H9 (cell line): ENCODE results near the gene POLR2A. TPM values are rescaled to one million over a fixed set of nuclear protein-coding genes. Genes with fewer than 3 reads are reported as not detected.

Experiments used
- DNase-seq: peaks from one replicate; pipeline ENCODE4 v3.0.0-alpha.2; 2017
- H2AFZ ChIP-seq: one replicate; pipeline ENCODE4 v1.6.1; 2013; ENCODE audit warnings: mild to moderate bottlenecking, low read length, control low read depth, moderate library complexity
- H2AK5ac ChIP-seq: 2 replicates; pipeline ENCODE4 v1.6.1; 2013; ENCODE audit warnings: low read length, control low read depth, mixed read lengths; ENCODE audit not compliant: insufficient read length
- H2BK120ac ChIP-seq: one replicate; pipeline ENCODE4 v1.6.1; 2013; ENCODE audit warnings: low read depth, mild to moderate bottlenecking, low read length, control low read depth, inconsistent platforms; ENCODE audit not compliant: poor library complexity, severe bottlenecking
- H2BK12ac ChIP-seq: 2 replicates; pipeline ENCODE4 v1.6.1; 2013; ENCODE audit warnings: low read length, control low read depth, mixed read lengths, low read depth; ENCODE audit not compliant: insufficient read length
- H2BK15ac ChIP-seq: 2 replicates; pipeline ENCODE4 v1.6.1; 2013; ENCODE audit warnings: low read depth, low read length, control low read depth
- H2BK20ac ChIP-seq: one replicate; pipeline ENCODE4 v1.6.1; 2013; ENCODE audit warnings: low read depth, mild to moderate bottlenecking, low read length, control low read depth, inconsistent platforms; ENCODE audit not compliant: poor library complexity, severe bottlenecking
- H2BK5ac ChIP-seq: 2 replicates; pipeline ENCODE4 v1.6.1; 2013; ENCODE audit warnings: low read length, control low read depth, mixed read lengths; ENCODE audit not compliant: insufficient read length
- H3K14ac ChIP-seq: 2 replicates; pipeline ENCODE4 v1.6.1; 2013; ENCODE audit warnings: low read length, control low read depth; ENCODE audit not compliant: insufficient read depth
- H3K18ac ChIP-seq: 2 replicates; pipeline ENCODE4 v1.6.1; 2013; ENCODE audit warnings: low read depth, mild to moderate bottlenecking, mixed read lengths, low read length, control low read depth; ENCODE audit not compliant: insufficient read length
- H3K23ac ChIP-seq: 2 replicates; pipeline ENCODE4 v1.6.1; 2013; ENCODE audit warnings: low read length, control low read depth, mixed read lengths, low read depth; ENCODE audit not compliant: insufficient read length
- H3K23me2 ChIP-seq: 2 replicates; pipeline ENCODE4 v1.6.1; 2013; ENCODE audit warnings: low read depth, mild to moderate bottlenecking, mixed read lengths, low read length, control low read depth; ENCODE audit not compliant: insufficient read length, poor library complexity, severe bottlenecking
- H3K27ac ChIP-seq: 2 replicates; pipeline ENCODE4 v1.5.1; 2013; ENCODE audit warnings: low read length, control low read depth, mixed read lengths, low read depth; ENCODE audit not compliant: insufficient read length
- H3K27me3 ChIP-seq: 2 replicates; pipeline ENCODE4 v1.6.1; 2013; ENCODE audit warnings: low read length, control low read depth, inconsistent platforms; ENCODE audit not compliant: insufficient read depth
- H3K4ac ChIP-seq: 2 replicates; pipeline ENCODE4 v1.6.1; 2013; ENCODE audit warnings: low read depth, mild to moderate bottlenecking, control low read depth, inconsistent platforms, low read length, moderate library complexity
- H3K4me1 ChIP-seq: 2 replicates; pipeline ENCODE4 v1.6.1; 2013; ENCODE audit warnings: low read length, control low read depth, inconsistent platforms; ENCODE audit not compliant: insufficient read depth
- H3K4me2 ChIP-seq: 2 replicates; pipeline ENCODE4 v1.6.1; 2013; ENCODE audit warnings: low read length, control low read depth, mixed read lengths; ENCODE audit not compliant: insufficient read length, insufficient read depth
- H3K56ac ChIP-seq: 2 replicates; pipeline ENCODE4 v1.6.1; 2013; ENCODE audit warnings: low read depth, mild to moderate bottlenecking, mixed read lengths, low read length, control low read depth; ENCODE audit not compliant: insufficient read length
- H3K79me1 ChIP-seq: 2 replicates; pipeline ENCODE4 v1.6.1; 2013; ENCODE audit warnings: low read depth, mild to moderate bottlenecking, moderate library complexity, low read length, control low read depth, inconsistent platforms; ENCODE audit not compliant: insufficient read depth, poor library complexity, severe bottlenecking
- H3K79me2 ChIP-seq: 2 replicates; pipeline ENCODE4 v1.6.1; 2013; ENCODE audit warnings: low read length, control low read depth, inconsistent platforms; ENCODE audit not compliant: insufficient read depth
- H3K9ac ChIP-seq: 2 replicates; pipeline ENCODE4 v1.6.1; 2013; ENCODE audit warnings: low read length, control low read depth, mixed read lengths; ENCODE audit not compliant: insufficient read length; ENCODE audit errors: extremely low read depth
- H3K9me3 ChIP-seq: one replicate; pipeline ENCODE4 v1.6.1; 2013; ENCODE audit warnings: low read depth, low read length, inconsistent platforms; ENCODE audit not compliant: control insufficient read depth
- H3T11ph ChIP-seq: one replicate; pipeline ENCODE4 v1.6.1; 2013; ENCODE audit warnings: mild to moderate bottlenecking, low read length, control low read depth, inconsistent platforms
- H4K20me1 ChIP-seq: one replicate; pipeline ENCODE4 v1.6.1; 2013; ENCODE audit not compliant: control insufficient read depth, insufficient read length, insufficient read depth
- H4K5ac ChIP-seq: 2 replicates; pipeline ENCODE4 v1.6.1; 2013; ENCODE audit warnings: low read depth, mild to moderate bottlenecking, mixed read lengths, low read length, control low read depth; ENCODE audit not compliant: insufficient read length
- H4K8ac ChIP-seq: replicated peaks from 2 replicates; pipeline ENCODE4 v1.6.1; 2013; ENCODE audit warnings: low read length, control low read depth, mixed read lengths, low read depth; ENCODE audit not compliant: insufficient read length
- H4K91ac ChIP-seq: 2 replicates; pipeline ENCODE4 v1.6.1; 2013; ENCODE audit warnings: low read depth, mild to moderate bottlenecking, moderate library complexity, mixed read lengths, low read length, control low read depth; ENCODE audit not compliant: insufficient read length
- H3K27ac Mint-ChIP-seq, 3 experiments: 2 replicates in 2 of 3; 3 replicates in 1 of 3; pipeline ENCODE4 v1.8.0; 2020 to 2021; ENCODE audit warnings: mixed read lengths in 3 of 3, mild to moderate bottlenecking in 1 of 3, moderate library complexity in 1 of 3
- H3K27me3 Mint-ChIP-seq: 2 replicates; pipeline ENCODE4 v1.8.0; 2021; ENCODE audit warnings: low read depth, mild to moderate bottlenecking, moderate library complexity, mixed read lengths
- H3K36me3 Mint-ChIP-seq, 3 experiments: 2 replicates in 2 of 3; 3 replicates in 1 of 3; pipeline ENCODE4 v1.8.0; 2020 to 2021; ENCODE audit warnings: low read depth in 3 of 3, mixed read lengths in 3 of 3; ENCODE audit not compliant: insufficient read depth in 1 of 3
- H3K4me1 Mint-ChIP-seq, 2 experiments: 2 replicates each; pipeline ENCODE4 v1.8.0; 2020; ENCODE audit warnings: mixed read lengths in 2 of 2
- H3K4me3 Mint-ChIP-seq, 2 experiments: 2 replicates in 1 of 2; 3 replicates in 1 of 2; pipeline ENCODE4 v1.8.0; 2020 to 2021; ENCODE audit warnings: mild to moderate bottlenecking in 2 of 2, mixed read lengths in 2 of 2, moderate library complexity in 1 of 2
- H3K9me3 Mint-ChIP-seq, 2 experiments: 2 replicates in 1 of 2; 3 replicates in 1 of 2; pipeline ENCODE4 v1.8.0; 2020; ENCODE audit warnings: mild to moderate bottlenecking in 2 of 2, mixed read lengths in 2 of 2, moderate library complexity in 1 of 2
- WGBS: extraction: QIAGEN DNeasy Blood & Tissue Kit; methylation state at CpG from one replicate; pipeline ENCODE4 v1.1.7; 2013; ENCODE audit warnings: missing lambda C conversion rate, low lambda C conversion rate, mixed read lengths; ENCODE audit not compliant: insufficient read length; ENCODE audit errors: extremely low coverage; 5-methylcytosine and 5-hydroxymethylcytosine counted together
- total RNA-seq: library from RNA; stranded (reverse); gene quantifications from 2 replicates; pipeline ENCODE4 v1.2.1, GENCODE V29; 2021
- TF ChIP-seq, protein P1 (sequence below): fragments of 200-600 bp; sonication (generic); conservative IDR thresholded peaks from 3 replicates; pipeline ENCODE4 v1.8.0; 2021; ENCODE audit warnings: antibody characterized with exemption, mild to moderate bottlenecking

Gene POLR2A
- total RNA-seq, 1 experiment from 2014 or later, result 153 TPM

DNA sequence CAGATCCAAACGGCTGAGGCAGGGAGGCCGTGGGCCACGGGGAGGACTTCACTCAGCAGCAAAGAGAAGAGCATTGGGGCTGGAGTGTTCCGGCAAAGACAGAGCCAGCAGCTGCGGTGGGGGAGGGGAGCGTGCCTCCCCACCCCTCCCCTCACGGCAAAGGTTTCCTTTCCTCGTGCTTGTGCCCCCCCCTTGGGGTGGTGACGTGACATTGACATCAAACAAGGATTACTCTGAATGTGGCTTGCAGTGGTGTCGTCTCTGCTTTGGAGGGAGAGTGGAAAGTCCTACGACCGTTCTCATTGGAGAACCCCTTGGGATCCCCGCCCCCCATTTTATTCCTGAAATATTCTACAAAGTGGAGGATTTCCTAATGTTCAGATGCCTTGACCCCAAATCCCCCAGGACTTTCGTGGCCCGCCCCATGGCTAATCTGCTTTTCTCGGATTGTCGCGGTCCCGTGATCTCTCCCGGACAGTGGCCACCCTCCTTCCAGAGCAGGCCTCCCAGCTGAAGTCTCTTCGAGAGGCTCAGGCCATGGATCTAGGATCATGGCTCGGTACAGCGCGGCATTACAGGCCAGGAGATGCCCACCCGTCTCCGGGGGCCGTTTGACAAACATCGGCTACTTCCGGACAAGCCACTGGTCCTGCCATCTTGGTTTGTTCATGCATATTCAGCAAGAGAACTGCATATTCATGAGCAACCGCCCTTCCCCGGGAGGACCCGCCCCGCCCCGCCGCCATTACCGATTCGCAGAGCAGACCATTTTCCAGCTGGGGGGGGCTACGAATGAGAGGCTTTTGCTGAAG lies 705 bp upstream of the POLR2A start:
- Histone ChIP-seq H2AK5ac (no peak overlapping the region), H4K20me1 (no peaks in the 10 kb centered on the region), H3K27ac (peak overlapping the region; percentile 90), H2BK5ac (peak overlapping the region; percentile 91), H4K5ac (no peak overlapping the region), H3K79me2 (peaks cover 21% of the 10 kb centered on the region), H3T11ph (peak overlapping the region; percentile 93), H4K8ac (no peak overlapping the region), H2BK20ac (no peak overlapping the region), H3K23me2 (peaks cover 17% of the 10 kb centered on the region), H3K9me3 (no peaks in the 10 kb centered on the region), H2BK120ac (peak overlapping the region; percentile 100), H3K4me2 (peak overlapping the region; percentile 81), H3K18ac (peak overlapping the region; percentile 99), H2AFZ (peak overlapping the region; percentile 99), H3K14ac (peak overlapping the region; percentile 99; the same call in 1 of the 2 replicates), H3K56ac (peak overlapping the region; percentile 87), H3K27me3 (no peaks in the 10 kb centered on the region), H3K79me1 (peaks cover 4% of the 10 kb centered on the region), H3K23ac (no peak overlapping the region), H2BK15ac (no peak overlapping the region), H4K91ac (no peak overlapping the region), H3K4me1 (peaks cover 2% of the 10 kb centered on the region; the same call in 1 of the 2 replicates), H2BK12ac (peak overlapping the region; percentile 97), H3K9ac (peak overlapping the region; percentile 98), H3K4ac (no peak overlapping the region; the same call in 1 of the 2 replicates)
- Mint-ChIP-seq H3K9me3 (no peaks in the 10 kb centered on the region), H3K27me3 (no peaks in the 10 kb centered on the region), H3K4me3 (peak overlapping the region; percentile 91 to 96), H3K27ac (peak overlapping the region; percentile 99 to 100 (median 99)), H3K36me3 (peaks cover 13 to 21% (median 14%) of the 10 kb centered on the region in 3 experiments; a peak in 6 of 7 replicates), H3K4me1 (peaks cover 49 to 65% of the 10 kb centered on the region in 2 experiments)
- peak; percentile 97 for DNase-seq
- no CpG with 5 or more reads among the region's 38 CpGs for WGBS
- TF ChIP-seq, protein P1, sequence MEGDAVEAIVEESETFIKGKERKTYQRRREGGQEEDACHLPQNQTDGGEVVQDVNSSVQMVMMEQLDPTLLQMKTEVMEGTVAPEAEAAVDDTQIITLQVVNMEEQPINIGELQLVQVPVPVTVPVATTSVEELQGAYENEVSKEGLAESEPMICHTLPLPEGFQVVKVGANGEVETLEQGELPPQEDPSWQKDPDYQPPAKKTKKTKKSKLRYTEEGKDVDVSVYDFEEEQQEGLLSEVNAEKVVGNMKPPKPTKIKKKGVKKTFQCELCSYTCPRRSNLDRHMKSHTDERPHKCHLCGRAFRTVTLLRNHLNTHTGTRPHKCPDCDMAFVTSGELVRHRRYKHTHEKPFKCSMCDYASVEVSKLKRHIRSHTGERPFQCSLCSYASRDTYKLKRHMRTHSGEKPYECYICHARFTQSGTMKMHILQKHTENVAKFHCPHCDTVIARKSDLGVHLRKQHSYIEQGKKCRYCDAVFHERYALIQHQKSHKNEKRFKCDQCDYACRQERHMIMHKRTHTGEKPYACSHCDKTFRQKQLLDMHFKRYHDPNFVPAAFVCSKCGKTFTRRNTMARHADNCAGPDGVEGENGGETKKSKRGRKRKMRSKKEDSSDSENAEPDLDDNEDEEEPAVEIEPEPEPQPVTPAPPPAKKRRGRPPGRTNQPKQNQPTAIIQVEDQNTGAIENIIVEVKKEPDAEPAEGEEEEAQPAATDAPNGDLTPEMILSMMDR, result no peak
